Ishikawa (cell line): ENCODE data around the gene PLXNB1.
A peak's percentile ranks its signal among the peaks of the same experiment; 100 is the strongest.

Experiments used
- CEBPB ChIP-seq: IDR thresholded peaks from 2 replicates; pipeline ENCODE4 v1.6.1; 2012
- CREB1 ChIP-seq: IDR thresholded peaks from 2 replicates; pipeline ENCODE4 v1.6.1; 2012; ENCODE audit warnings: low read depth
- EGR1 ChIP-seq: IDR thresholded peaks from 2 replicates; pipeline ENCODE4 v1.6.1; 2012
- EP300 ChIP-seq: IDR thresholded peaks from 2 replicates; pipeline ENCODE4 v1.6.1; 2012; ENCODE audit warnings: borderline replicate concordance
- FOXM1 ChIP-seq: IDR thresholded peaks from 2 replicates; pipeline ENCODE4 v1.6.1; 2012; ENCODE audit warnings: low read depth, borderline replicate concordance
- MAX ChIP-seq: IDR thresholded peaks from 2 replicates; pipeline ENCODE4 v1.6.1; 2012
- NFIC ChIP-seq: IDR thresholded peaks from 2 replicates; pipeline ENCODE4 v1.6.1; 2012
- RAD21 ChIP-seq: IDR thresholded peaks from 2 replicates; pipeline ENCODE4 v1.6.1; 2012; ENCODE audit warnings: low read depth
- REST ChIP-seq: IDR thresholded peaks from 2 replicates; pipeline ENCODE4 v1.6.1; 2012; ENCODE audit warnings: low read depth, mild to moderate bottlenecking
- TAF1 ChIP-seq: IDR thresholded peaks from 2 replicates; pipeline ENCODE4 v1.6.1; 2012; ENCODE audit warnings: low read depth, mild to moderate bottlenecking
- TCF12 ChIP-seq: IDR thresholded peaks from 2 replicates; pipeline ENCODE4 v1.6.1; 2012; ENCODE audit warnings: low read depth
- TEAD4 ChIP-seq: IDR thresholded peaks from 2 replicates; pipeline ENCODE4 v1.6.1; 2012
- USF1 ChIP-seq: IDR thresholded peaks from 2 replicates; pipeline ENCODE4 v1.6.1; 2012
- YY1 ChIP-seq: IDR thresholded peaks from 2 replicates; pipeline ENCODE4 v1.6.1; 2012; ENCODE audit warnings: low read depth
- ZBTB7A ChIP-seq: IDR thresholded peaks from 2 replicates; pipeline ENCODE4 v1.6.1; 2012; ENCODE audit warnings: low read depth

PLXNB1 gene

GRCh38 chr3:48367201-48367600 is 62.7 kb downstream of the PLXNB1 start:
- TF ChIP-seq ZBTB7A (no peak), MAX (no peak), RAD21 (no peak), USF1 (peak; percentile 55), TCF12 (no peak), CREB1 (no peak), NFIC (peak; percentile 37; the same call in 1 of the 2 replicates), YY1 (no peak)

GRCh38 chr3:48364840-48365239 is 65.0 kb downstream of the PLXNB1 start:
- TF ChIP-seq RAD21 (no peak), USF1 (no peak), FOXM1 (no peak), CREB1 (no peak), TEAD4 (no peak)

GRCh38 chr3:48361928-48362327 is 68.0 kb downstream of the PLXNB1 start:
- TF ChIP-seq CEBPB: no peak
- TF ChIP-seq EP300: no peak
- no peak for TF ChIP-seq CREB1
- no peak for TF ChIP-seq RAD21
- no peak for TF ChIP-seq ZBTB7A
- no peak for TF ChIP-seq REST
- TF ChIP-seq NFIC: no peak
- TF ChIP-seq TCF12: no peak
- no peak for TF ChIP-seq EGR1
- no peak for TF ChIP-seq FOXM1
- no peak for TF ChIP-seq TEAD4
- no peak for TF ChIP-seq USF1
- TF ChIP-seq YY1: no peak

GRCh38 chr3:48356419-48356818 is 73.5 kb downstream of the PLXNB1 start:
- TF ChIP-seq RAD21 (no peak), CREB1 (no peak), EP300 (no peak), NFIC (no peak), TEAD4 (no peak), YY1 (no peak), TAF1 (no peak), ZBTB7A (no peak), MAX (no peak), REST (no peak), USF1 (no peak), TCF12 (no peak)

GRCh38 chr3:48353987-48354386 is 75.9 kb downstream of the PLXNB1 start:
- TF ChIP-seq TAF1 (no peak), TEAD4 (no peak), EGR1 (no peak), RAD21 (no peak), ZBTB7A (no peak), REST (no peak), CEBPB (no peak), TCF12 (no peak), YY1 (no peak), USF1 (no peak), EP300 (no peak), FOXM1 (no peak), CREB1 (no peak), NFIC (no peak), MAX (no peak)
